HG03045 (cell line): ENCODE results near the gene CIAO3.
"Not testable (repeated sequence)": the region's sequence is repeated elsewhere in the genome, so short reads cannot be mapped to it uniquely, and the experiment has no call there.

ENCODE experiments used
- ATAC-seq: cut with Tn5 transposase; IDR thresholded peaks from one replicate; pipeline ENCODE4 v1.9.1; 2021; ENCODE audit warnings: mild to moderate bottlenecking, moderate library complexity; ENCODE audit not compliant: unreplicated experiment

Gene CIAO3

GRCh38 chr16:776298-776697 is 35.5 kb upstream of the CIAO3 start:
- not testable (repeated sequence) for ATAC-seq

- no peak for ATAC-seq
Observed at GRCh38 chr16:775236-775796, 34.5 kb upstream of the CIAO3 start.

DNA sequence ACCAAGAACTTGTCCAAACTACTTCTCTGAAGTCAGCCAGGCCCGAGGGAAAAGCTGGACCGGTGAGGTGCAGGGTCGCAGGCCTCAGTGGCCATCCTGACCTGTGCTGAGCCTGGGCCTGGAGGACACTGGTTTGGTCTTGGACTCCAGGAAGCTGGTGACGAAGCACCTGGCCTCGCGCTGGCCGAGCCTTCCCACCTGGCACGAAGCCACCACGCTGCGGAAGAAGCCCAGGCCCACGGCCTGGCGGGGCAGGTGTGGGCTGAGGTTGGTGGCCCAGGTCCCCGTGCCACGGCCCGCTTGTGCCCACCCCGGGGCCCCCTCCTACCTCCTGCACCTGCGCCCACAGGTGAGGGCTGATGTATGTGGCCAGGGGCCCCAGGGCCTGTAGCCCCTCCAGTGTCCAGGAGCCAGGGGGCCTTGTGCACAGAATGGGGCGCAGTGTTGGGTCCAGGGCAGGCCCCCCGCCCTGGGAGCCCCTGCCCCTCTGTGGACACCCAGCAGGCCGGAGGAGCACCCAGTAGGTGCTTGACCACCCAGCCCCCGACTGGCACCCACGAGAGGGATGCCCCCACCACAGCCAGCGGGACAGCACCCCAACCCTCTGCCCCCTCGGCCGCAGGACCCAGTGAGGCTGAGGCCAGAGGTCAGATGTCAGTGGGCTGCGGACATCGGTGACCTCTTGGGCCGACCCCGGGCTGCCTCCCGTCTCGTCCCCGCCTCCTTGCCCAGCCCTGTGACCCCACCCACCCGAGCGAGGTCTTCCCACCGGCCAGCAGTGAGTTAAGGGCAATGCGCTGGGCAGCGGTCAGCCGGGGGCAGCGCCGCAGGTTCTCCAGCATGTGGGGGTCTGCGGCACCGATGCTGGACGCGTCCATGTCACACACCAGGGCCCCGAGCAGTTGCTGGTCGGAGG is 33.5 kb upstream of the CIAO3 start:
- ATAC-seq: no peak

DNA sequence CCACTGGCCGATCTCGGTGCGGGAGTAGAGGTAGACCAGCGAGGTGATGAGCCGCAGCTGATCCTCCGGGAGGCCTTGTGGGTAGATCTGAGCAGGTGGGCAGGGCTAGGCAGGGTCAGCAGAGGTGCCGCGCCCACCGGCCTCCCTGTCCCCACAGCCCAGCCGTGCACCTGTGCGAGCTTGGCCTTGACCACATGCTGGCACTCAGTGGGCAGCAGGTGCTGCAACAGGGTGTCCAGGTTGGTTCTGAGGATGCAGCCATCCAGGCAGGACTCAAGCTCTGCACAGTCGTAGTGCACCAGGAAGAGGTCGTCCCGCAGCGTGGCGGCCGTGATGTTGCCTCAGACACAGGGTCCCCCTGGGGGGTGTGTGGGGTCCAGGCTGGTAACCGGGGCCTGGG is 32.2 kb upstream of the CIAO3 start:
- ATAC-seq: no peak

GRCh38 chr16:770411-770810 is 29.6 kb upstream of the CIAO3 start:
- ATAC-seq: no peak

GRCh38 chr16:769934-770333 is 29.1 kb upstream of the CIAO3 start:
- no peak for ATAC-seq

- ATAC-seq: no peak
Observed at GRCh38 chr16:769184-769784, 28.5 kb upstream of the CIAO3 start.

DNA sequence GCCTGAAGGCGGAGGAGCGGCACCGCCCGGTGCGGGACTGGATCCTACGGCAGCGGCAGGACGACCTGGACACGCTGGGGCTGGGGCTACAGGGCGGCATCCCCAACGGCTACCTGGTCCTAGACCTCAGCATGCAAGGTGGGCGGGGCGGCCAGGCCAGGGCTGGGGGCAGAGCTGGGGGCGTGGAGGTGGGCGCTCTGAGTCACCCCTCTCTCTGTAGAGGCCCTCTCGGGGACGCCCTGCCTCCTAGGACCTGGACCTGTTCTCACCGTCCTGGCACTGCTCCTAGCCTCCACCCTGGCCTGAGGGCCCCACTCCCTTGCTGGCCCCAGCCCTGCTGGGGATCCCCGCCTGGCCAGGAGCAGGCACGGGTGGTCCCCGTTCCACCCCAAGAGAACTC is 27.6 kb upstream of the CIAO3 start:
- no peak for ATAC-seq

GRCh38 chr16:767743-768235 is 27.0 kb upstream of the CIAO3 start:
- ATAC-seq: no peak

GRCh38 chr16:766820-767640 is 26.2 kb upstream of the CIAO3 start:
- ATAC-seq: no peak

GRCh38 chr16:766008-766819 is 25.4 kb upstream of the CIAO3 start:
- ATAC-seq: no peak

DNA sequence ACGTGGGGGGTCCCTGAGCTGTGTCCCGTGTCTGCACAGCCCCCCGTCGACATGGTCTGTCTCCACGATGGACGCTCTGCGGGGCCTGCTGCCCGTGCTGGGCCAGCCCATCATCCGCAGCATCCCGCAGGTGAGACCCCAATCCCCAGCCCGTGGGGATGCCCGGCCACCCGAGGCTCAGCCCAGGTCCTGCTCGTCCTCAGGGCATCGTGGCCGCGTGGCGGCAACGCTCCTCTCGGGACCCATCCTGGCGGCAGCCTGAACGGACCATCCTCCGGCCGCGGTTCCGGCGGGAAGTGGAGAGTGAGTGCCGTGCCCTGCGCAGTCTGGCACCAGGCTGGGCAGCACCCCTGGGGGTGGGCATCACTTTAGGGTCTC is 24.7 kb upstream of the CIAO3 start:
- ATAC-seq: no peak

DNA sequence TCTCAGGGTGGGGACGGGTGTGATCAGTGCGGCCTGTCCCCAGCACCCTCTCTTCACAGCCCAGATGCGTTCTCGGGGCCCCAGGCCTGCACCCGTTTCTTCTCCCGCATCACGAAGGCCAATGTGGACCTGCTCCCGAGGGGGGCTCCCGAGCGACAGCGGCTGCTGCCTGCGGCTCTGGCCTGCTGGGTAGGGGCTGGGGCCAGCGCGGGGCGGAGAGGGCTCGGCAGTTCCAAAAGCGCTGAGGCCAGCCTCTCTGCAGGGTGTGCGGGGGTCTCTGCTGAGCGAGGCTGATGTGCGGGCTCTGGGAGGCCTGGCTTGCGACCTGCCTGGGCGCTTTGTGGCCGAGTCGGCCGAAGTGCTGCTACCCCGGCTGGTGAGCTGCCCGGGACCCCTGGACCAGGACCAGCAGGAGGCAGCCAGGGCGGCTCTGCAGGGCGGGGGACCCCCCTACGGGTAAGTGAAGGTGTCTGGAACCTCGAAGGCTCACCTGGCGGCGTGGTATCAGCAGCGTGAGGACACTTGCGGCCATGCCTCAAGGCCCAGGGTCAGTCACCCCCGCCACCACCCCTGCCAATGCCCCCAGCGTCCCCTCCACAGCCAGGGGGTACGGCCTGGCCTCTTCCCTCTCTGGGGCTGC is 24.2 kb upstream of the CIAO3 start:
- no peak for ATAC-seq

- no peak for ATAC-seq
Observed at GRCh38 chr16:764184-764750, 23.5 kb upstream of the CIAO3 start.

DNA sequence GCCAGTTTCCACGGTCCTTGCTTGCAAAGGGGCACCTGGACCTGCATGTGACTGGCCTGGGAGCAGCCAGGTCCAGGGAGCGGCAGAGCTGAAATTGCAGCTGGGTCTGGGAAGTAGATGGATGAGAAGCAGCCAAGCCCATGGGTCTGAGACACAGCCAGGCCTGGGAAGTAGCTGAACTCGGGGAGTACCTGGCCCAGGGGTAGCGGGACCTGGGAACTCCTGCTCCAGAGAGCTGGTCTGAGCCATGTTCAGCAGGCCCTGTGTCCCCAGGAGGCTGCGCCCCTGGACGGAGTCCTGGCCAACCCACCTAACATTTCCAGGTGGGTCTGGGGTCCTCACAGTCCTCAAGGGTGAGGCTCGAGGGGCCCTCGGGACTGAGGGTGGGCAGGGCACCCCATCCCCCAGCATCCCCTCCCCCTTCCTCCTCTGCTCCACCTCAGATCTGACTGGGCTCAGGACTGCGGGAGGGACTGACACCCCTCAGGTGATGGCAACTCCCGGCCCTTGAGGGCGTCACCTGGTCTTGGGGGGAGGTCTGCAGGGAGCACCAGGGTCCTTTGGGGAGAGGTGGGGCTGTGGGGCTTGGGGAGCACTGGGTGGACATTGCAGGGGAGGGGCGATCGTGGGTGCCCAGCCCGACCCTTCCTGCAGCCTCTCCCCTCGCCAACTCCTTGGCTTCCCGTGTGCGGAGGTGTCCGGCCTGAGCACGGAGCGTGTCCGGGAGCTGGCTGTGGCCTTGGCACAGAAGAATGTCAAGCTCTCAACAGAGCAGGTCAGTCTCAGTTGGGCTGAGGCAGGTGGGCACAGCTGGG is 22.8 kb upstream of the CIAO3 start:
- ATAC-seq: no peak

GRCh38 chr16:762595-763268 is 21.9 kb upstream of the CIAO3 start:
- no peak for ATAC-seq

DNA sequence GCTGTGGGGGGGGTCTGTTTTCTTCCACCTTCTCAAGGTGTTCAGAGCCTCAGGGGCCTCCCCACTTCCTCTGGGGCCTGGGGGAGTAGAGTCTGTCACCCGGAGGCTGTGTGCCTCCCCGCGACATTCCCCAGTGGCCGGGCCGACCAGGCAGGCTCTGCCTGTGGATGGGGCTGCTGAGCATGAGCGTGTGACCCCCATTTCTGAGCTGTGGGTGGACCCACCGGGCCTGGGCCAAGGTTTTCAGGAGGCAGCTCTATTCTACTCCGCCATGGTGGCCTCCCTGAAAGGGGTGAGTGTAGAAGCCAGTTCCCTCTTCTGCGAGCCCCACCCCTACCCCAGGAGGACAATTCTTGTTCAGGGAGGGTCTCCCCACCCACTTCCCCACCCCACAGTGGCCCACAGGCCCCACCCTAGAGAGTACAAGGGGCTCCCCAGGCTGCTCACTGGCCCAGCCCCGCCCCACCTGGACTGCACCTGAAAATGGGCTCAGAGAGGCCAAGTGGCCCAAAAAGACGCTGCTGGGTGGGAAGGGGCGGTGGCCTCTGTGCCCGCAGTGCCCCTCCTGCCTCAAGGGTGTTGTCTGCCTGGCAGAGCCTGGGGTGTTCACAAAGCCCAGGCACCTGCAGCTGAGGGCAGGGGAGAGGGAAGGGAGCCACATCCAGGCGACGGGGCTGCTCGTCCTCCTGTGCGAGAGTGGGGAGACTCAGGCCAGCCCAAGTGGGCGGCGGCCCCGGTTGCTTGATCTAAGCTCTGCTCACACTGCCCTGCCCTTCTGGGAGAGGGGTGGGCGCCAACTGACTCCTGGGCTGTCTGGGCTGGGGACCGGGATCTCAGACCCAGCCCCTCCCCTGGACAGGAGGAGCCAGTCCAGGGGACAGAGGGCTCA is 21.1 kb upstream of the CIAO3 start:
- ATAC-seq: no peak
